GM23338 (cell line): Measurements from ENCODE around the gene COA1.

Experiments
- CTCF ChIP-seq, 2 experiments: fragments of 200-600 bp in 1 of 2; sonication (generic) in 1 of 2; conservative IDR thresholded peaks; 2 replicates each; pipeline versions ENCODE4 v1.5.1 to v1.6.1; 2016 to 2017; ENCODE audit warnings: antibody characterized with exemption in 2 of 2, low read depth in 2 of 2, mild to moderate bottlenecking in 2 of 2, moderate library complexity in 1 of 2
- EZH2 ChIP-seq: fragments of 200-600 bp; sonication (generic); IDR thresholded peaks from one replicate; pipeline ENCODE4 v1.8.0; 2017; ENCODE audit warnings: antibody characterized with exemption, mild to moderate bottlenecking, low read depth; ENCODE audit not compliant: unreplicated experiment
- EZH2phosphoT487 ChIP-seq: fragments of 200-600 bp; sonication (generic); IDR thresholded peaks from one replicate; pipeline ENCODE4 v1.8.1; 2018; ENCODE audit warnings: antibody characterized with exemption; ENCODE audit not compliant: unreplicated experiment
- JUNB ChIP-seq: IDR thresholded peaks from one replicate; pipeline ENCODE4 v1.6.1; 2016; ENCODE audit warnings: antibody characterized with exemption; ENCODE audit not compliant: unreplicated experiment
- POLR2AphosphoS5 ChIP-seq: IDR thresholded peaks from 2 replicates; pipeline ENCODE4 v1.6.1; 2016; ENCODE audit warnings: antibody characterized with exemption, low read depth
- REST ChIP-seq: IDR thresholded peaks from one replicate; pipeline ENCODE4 v1.6.1; 2018; ENCODE audit warnings: antibody characterized with exemption; ENCODE audit not compliant: unreplicated experiment
- STAT1 ChIP-seq: IDR thresholded peaks from one replicate; pipeline ENCODE4 v1.6.1; 2016; ENCODE audit warnings: antibody characterized with exemption; ENCODE audit not compliant: unreplicated experiment

- no peak for TF ChIP-seq CTCF (conservative IDR thresholded peaks at IDR 0.05; ENCODE audit: low read depth in 2 of 2)
- TF ChIP-seq EZH2, result no peak
- no peak for TF ChIP-seq POLR2AphosphoS5
- TF ChIP-seq EZH2phosphoT487, result no peak
- no peak for TF ChIP-seq STAT1
- no peak for TF ChIP-seq JUNB
- no peak for TF ChIP-seq REST
Measured at GRCh38 chr7:43757073-43757720, 27.9 kb upstream of the COA1 start.
